OCI-LY7 (cell line): Measurements from ENCODE around the gene HMCES. TPM values are rescaled to one million over a fixed set of nuclear protein-coding genes. Genes with fewer than 3 reads are reported as not detected.

ENCODE experiments used
- BruUV-seq: library from RNA; stranded (reverse); fragments of 400-500 nt; replicated peaks from 2 replicates; lab custom pipeline; 2021; lab: Mats Ljungman, UMichigan
- CTCF ChIA-PET: fragments of 300-600 bp; sonication (Branson Sonifier 250); formaldehyde crosslinking; loops from one replicate; lab custom pipeline; 2022; ENCODE audit warnings: antibody characterized with exemption; ENCODE audit not compliant: unreplicated experiment; lab: Charles Lee
- POLR2A ChIA-PET: fragments of 300-600 bp; sonication (Branson Sonifier 250); formaldehyde crosslinking; loops from one replicate; lab custom pipeline; 2022; ENCODE audit warnings: antibody characterized with exemption; lab: Charles Lee
- DNase-seq: peaks from one replicate; pipeline ENCODE4 v3.0.0-alpha.2; 2015; ENCODE audit warnings: low spot score
- H2AFZ ChIP-seq: fragments of 200-600 bp; sonication (generic), shearing (Covaris generic); 2 replicates; pipeline ENCODE4 v1.6.1; 2014; ENCODE audit warnings: mild to moderate bottlenecking, antibody characterized with exemption, low read length, moderate library complexity
- H3K27ac ChIP-seq: fragments of 200-600 bp; sonication (generic); 2 replicates; pipeline ENCODE4 v1.5.1; 2014; ENCODE audit warnings: mixed run types, low read depth, mild to moderate bottlenecking, moderate library complexity, low read length, inconsistent platforms; ENCODE audit not compliant: poor library complexity, severe bottlenecking
- H3K36me3 ChIP-seq: fragments of 200-600 bp; sonication (generic); 2 replicates; pipeline ENCODE4 v1.6.1; 2014; ENCODE audit warnings: mild to moderate bottlenecking, antibody characterized with exemption, low read length, moderate library complexity, mixed read lengths; ENCODE audit not compliant: insufficient read depth
- H3K4me1 ChIP-seq: fragments of 200-600 bp; sonication (generic); 2 replicates; pipeline ENCODE4 v1.5.1; 2014; ENCODE audit warnings: mild to moderate bottlenecking, low read length; ENCODE audit not compliant: insufficient read depth, poor library complexity, severe bottlenecking
- H3K4me2 ChIP-seq: fragments of 200-600 bp; sonication (generic); 2 replicates; pipeline ENCODE4 v1.6.1; 2014; ENCODE audit warnings: mild to moderate bottlenecking, low read length
- H3K4me3 ChIP-seq: fragments of 200-600 bp; sonication (generic); 2 replicates; pipeline ENCODE4 v1.5.1; 2014; ENCODE audit warnings: mild to moderate bottlenecking, low read depth, low read length; ENCODE audit not compliant: poor library complexity, severe bottlenecking
- H3K79me2 ChIP-seq: fragments of 200-600 bp; sonication (generic); 2 replicates; pipeline ENCODE4 v1.6.1; 2016; ENCODE audit warnings: low read depth, mild to moderate bottlenecking, low read length, moderate library complexity, mixed read lengths; ENCODE audit not compliant: insufficient read depth
- H3K9me2 ChIP-seq: fragments of 200-600 bp; sonication (generic); 2 replicates; pipeline ENCODE4 v1.6.1; 2016; ENCODE audit warnings: mild to moderate bottlenecking, low read length, mixed read lengths; ENCODE audit not compliant: insufficient read depth
- H3K9me3 ChIP-seq: fragments of 200-600 bp; sonication (generic); 2 replicates; pipeline ENCODE4 v1.6.1; 2014; ENCODE audit warnings: mild to moderate bottlenecking, mixed run types, low read length, mixed read lengths
- H4K20me1 ChIP-seq: fragments of 200-600 bp; sonication (generic); 2 replicates; pipeline ENCODE4 v1.6.1; 2014; ENCODE audit warnings: mild to moderate bottlenecking, antibody characterized with exemption, low read length, moderate library complexity, mixed read lengths; ENCODE audit not compliant: insufficient read depth
- CTCF ChIP-seq: fragments of 200-600 bp; sonication (generic); conservative IDR thresholded peaks from 2 replicates; pipeline ENCODE4 v1.5.1; 2014; ENCODE audit warnings: mild to moderate bottlenecking, antibody characterized with exemption, low read length, moderate library complexity, mixed read lengths
- EZH2phosphoT487 ChIP-seq: fragments of 200-600 bp; sonication (generic); IDR thresholded peaks from 2 replicates; pipeline ENCODE4 v1.6.1; 2018; ENCODE audit warnings: low read depth, borderline replicate concordance, mild to moderate bottlenecking, mixed run types, antibody characterized with exemption, low read length, moderate library complexity, mixed read lengths
- intact Hi-C: fragments of 100-400 bp; cut with micrococcal nuclease; formaldehyde crosslinking; loops from one replicate; pipeline ENCODE4 v1.10.0; 2022; ENCODE audit not compliant: unreplicated experiment
- total RNA-seq, 2 experiments: library from RNA; depleted of rRNA in 1 of 2; stranded (reverse); fragments of >200 nt in 1 of 2; shearing (Covaris generic) in 1 of 2; gene quantifications; 2 replicates each; pipeline ENCODE4 v1.2.3, GENCODE V29; 2014 to 2022

The HMCES gene
- total RNA-seq, 2 experiments from 2014 or later: 90.6 to 287 TPM

- Histone ChIP-seq H3K9me3 (no peaks in the 10 kb centered on the region), H3K9me2 (no peaks in the 10 kb centered on the region), H3K4me3 (no peak overlapping the region), H3K79me2 (no peaks in the 10 kb centered on the region), H4K20me1 (no peaks in the 10 kb centered on the region), H2AFZ (no peak overlapping the region), H3K4me2 (peak overlapping the region; percentile 35; the same call in 1 of the 2 replicates), H3K4me1 (peaks cover 12% of the 10 kb centered on the region), H3K27ac (no peak overlapping the region), H3K36me3 (no peaks in the 10 kb centered on the region)
- no TSS peak for BruUV-seq
- intact Hi-C loops: no loop called here
- CTCF ChIA-PET: no interaction called here
- TF ChIP-seq CTCF (peak; percentile 72), EZH2phosphoT487 (no peak)
- DNase-seq: peak; percentile 24
- POLR2A ChIA-PET: no interaction called here
Measured at GRCh38 chr3:129343643-129344360, 65.1 kb downstream of the HMCES start.

- no peaks in the 10 kb centered on the region for H4K20me1 ChIP-seq
- BruUV-seq: no TSS peak
- CTCF ChIA-PET: no interaction called here
- POLR2A ChIA-PET: no interaction called here
- no peak for DNase-seq
- no peak overlapping the region for H3K4me3 ChIP-seq
- no peaks in the 10 kb centered on the region for H3K9me3 ChIP-seq
- no peaks in the 10 kb centered on the region for H3K36me3 ChIP-seq
- peaks cover 12% of the 10 kb centered on the region for H3K4me1 ChIP-seq
- H3K9me2 ChIP-seq: no peaks in the 10 kb centered on the region
- TF ChIP-seq EZH2phosphoT487 (no peak), CTCF (no peak)
- H3K27ac ChIP-seq: no peak overlapping the region
- H2AFZ ChIP-seq: no peak overlapping the region
- intact Hi-C loops: no loop called here
- no peak overlapping the region for H3K4me2 ChIP-seq
- H3K79me2 ChIP-seq: no peaks in the 10 kb centered on the region
Measured at GRCh38 chr3:129344540-129345220, 66.0 kb downstream of the HMCES start.

GRCh38 chr3:129345281-129345680 lies 66.6 kb downstream of the HMCES start:
- Histone ChIP-seq H3K9me2 (no peaks in the 10 kb centered on the region), H3K79me2 (no peaks in the 10 kb centered on the region), H3K9me3 (no peaks in the 10 kb centered on the region), H3K36me3 (no peaks in the 10 kb centered on the region), H2AFZ (no peak overlapping the region), H3K4me3 (no peak overlapping the region), H3K4me1 (peaks cover 12% of the 10 kb centered on the region), H4K20me1 (no peaks in the 10 kb centered on the region), H3K27ac (no peak overlapping the region), H3K4me2 (no peak overlapping the region)
- intact Hi-C loops: no loop called here
- DNase-seq: no peak
- TF ChIP-seq EZH2phosphoT487 (no peak), CTCF (no peak)
- ChIA-PET POLR2A (no interaction called here), CTCF (no interaction called here)
- BruUV-seq: no TSS peak
